RWPE2 (cell line): ENCODE measurements around the gene KCNC1.
A peak's percentile ranks its signal among the peaks of the same experiment; 100 is the strongest.

Source experiments
- ATAC-seq: fragments of 200-7000 bp; cut with Tn5 transposase; 3 replicates; pipeline ENCODE4 v1.9.1; 2021; ENCODE audit warnings: low read depth
- DNase-seq: peaks from one replicate; pipeline ENCODE4 v3.0.0-alpha.2; 2020; ENCODE audit warnings: low spot score
- H3K27ac ChIP-seq: fragments of 450-650 bp; 2 replicates; pipeline ENCODE4 v1.5.1; 2017; ENCODE audit warnings: mild to moderate bottlenecking; ENCODE audit not compliant: poor library complexity, severe bottlenecking
- H3K27me3 ChIP-seq: fragments of 250-450 bp; sonication (Bioruptor Pico); 2 replicates; pipeline ENCODE4 v1.5.1; 2021; ENCODE audit warnings: mild to moderate bottlenecking, moderate library complexity; ENCODE audit not compliant: insufficient read depth, poor library complexity, severe bottlenecking
- H3K36me3 ChIP-seq: fragments of 250-450 bp; sonication (Bioruptor Pico); 2 replicates; pipeline ENCODE4 v1.5.1; 2020; ENCODE audit warnings: low read depth, mild to moderate bottlenecking, moderate library complexity
- H3K4me1 ChIP-seq: fragments of 250-450 bp; sonication (Bioruptor Pico); 2 replicates; pipeline ENCODE4 v1.5.1; 2021; ENCODE audit warnings: mild to moderate bottlenecking, moderate library complexity; ENCODE audit not compliant: insufficient read depth, poor library complexity, severe bottlenecking
- H3K4me3 ChIP-seq: fragments of 250-450 bp; sonication (Bioruptor Pico); 2 replicates; pipeline ENCODE4 v1.5.1; 2021; ENCODE audit warnings: mild to moderate bottlenecking, moderate library complexity; ENCODE audit not compliant: severe bottlenecking
- H3K9me3 ChIP-seq: fragments of 250-450 bp; sonication (Bioruptor Pico); 2 replicates; pipeline ENCODE4 v1.5.1; 2021; ENCODE audit warnings: mild to moderate bottlenecking, moderate library complexity; ENCODE audit not compliant: severe bottlenecking
- TF ChIP-seq, protein P1 (sequence below): fragments of 450-650 bp; IDR thresholded peaks from one replicate; pipeline ENCODE4 v1.5.1; 2017; ENCODE audit warnings: mild to moderate bottlenecking, moderate library complexity; ENCODE audit not compliant: poor library complexity, severe bottlenecking

Gene KCNC1

DNA sequence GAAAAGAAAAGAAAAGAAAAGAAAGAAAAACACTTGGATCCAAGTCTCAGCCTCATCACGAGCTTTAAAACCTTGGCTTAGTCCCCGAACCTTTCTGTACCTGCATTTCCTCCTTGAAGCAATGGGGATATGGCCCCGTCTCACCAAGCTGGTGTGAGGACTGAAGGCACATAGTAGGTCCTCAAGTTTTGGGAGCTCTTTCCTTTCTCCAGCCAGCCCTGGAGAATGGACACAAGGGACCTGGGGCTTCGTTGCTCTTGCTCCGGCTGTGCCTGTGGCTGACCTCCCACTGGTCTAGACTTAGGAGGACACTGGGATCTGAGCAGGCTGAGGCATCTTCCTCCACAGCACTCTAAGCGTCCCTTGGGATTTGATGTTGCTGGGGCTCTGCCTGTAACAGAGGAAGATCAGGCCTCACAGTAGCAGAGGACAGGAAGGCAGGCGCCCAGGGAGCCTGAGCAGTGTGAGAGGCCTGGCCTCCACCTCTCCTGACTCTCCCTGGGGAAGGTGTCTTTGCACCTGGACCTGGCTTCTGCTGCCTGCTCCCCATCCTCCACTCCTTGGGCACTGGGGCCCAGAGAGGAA is 32.8 kb downstream of the KCNC1 start:
- no peaks in the 10 kb centered on the region for H3K4me1 ChIP-seq
- DNase-seq: no peak
- no peak overlapping the region for H3K4me3 ChIP-seq
- no peaks in the 10 kb centered on the region for H3K9me3 ChIP-seq
- no peaks in the 10 kb centered on the region for H3K36me3 ChIP-seq
- H3K27me3 ChIP-seq: no peaks in the 10 kb centered on the region
- TF ChIP-seq, protein P1, sequence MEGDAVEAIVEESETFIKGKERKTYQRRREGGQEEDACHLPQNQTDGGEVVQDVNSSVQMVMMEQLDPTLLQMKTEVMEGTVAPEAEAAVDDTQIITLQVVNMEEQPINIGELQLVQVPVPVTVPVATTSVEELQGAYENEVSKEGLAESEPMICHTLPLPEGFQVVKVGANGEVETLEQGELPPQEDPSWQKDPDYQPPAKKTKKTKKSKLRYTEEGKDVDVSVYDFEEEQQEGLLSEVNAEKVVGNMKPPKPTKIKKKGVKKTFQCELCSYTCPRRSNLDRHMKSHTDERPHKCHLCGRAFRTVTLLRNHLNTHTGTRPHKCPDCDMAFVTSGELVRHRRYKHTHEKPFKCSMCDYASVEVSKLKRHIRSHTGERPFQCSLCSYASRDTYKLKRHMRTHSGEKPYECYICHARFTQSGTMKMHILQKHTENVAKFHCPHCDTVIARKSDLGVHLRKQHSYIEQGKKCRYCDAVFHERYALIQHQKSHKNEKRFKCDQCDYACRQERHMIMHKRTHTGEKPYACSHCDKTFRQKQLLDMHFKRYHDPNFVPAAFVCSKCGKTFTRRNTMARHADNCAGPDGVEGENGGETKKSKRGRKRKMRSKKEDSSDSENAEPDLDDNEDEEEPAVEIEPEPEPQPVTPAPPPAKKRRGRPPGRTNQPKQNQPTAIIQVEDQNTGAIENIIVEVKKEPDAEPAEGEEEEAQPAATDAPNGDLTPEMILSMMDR: no peak
- no peak overlapping the region for H3K27ac ChIP-seq
- ATAC-seq: no peak

DNA sequence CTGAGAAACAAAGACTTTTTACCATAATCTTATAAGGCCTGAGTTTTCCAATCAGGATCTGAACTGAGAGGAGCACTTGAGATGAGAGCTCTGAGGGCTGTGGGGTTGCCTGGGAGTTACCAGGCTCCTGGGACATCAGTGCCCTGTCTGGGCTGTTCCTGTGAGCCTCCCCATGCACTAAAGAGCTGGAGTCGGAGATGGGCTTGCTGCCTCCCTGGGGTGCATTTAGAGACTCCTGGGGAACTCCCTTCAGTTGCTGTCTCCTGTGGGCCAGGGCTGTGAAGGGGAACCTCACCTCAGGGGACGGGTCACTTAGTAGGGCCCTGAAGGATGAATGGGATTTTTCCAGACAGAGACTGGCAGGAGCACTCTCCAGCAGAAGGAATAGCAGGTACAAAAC is 33.3 kb downstream of the KCNC1 start:
- Histone ChIP-seq H3K27me3 (no peaks in the 10 kb centered on the region), H3K4me1 (no peaks in the 10 kb centered on the region), H3K36me3 (no peaks in the 10 kb centered on the region), H3K9me3 (no peaks in the 10 kb centered on the region), H3K27ac (no peak overlapping the region), H3K4me3 (no peak overlapping the region)
- DNase-seq: no peak
- TF ChIP-seq, protein P1: no peak
- ATAC-seq: no peak

DNA sequence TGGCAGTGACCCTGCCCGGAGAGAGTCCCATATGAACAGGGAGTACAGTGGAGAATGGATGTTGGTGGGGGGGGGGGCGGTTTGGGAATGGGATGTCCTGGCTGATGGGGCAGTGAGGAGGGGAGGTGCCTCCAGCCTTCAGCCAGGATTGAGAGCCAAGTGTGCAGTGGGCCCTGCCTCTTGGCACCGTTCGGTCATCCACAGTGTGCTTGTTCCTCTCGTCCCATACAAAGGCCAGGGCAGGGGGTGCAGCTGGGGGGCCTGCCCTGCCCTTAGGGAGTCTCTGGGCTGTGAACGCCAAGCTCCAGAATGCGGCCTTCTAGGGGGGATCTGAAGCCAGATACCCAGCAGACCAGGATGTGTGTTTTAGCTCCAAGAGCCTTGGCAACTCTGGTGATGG is 34.0 kb downstream of the KCNC1 start:
- DNase-seq (peak; percentile 42), ATAC-seq (no peak)
- H3K4me3 ChIP-seq: no peak overlapping the region
- no peaks in the 10 kb centered on the region for H3K36me3 ChIP-seq
- H3K27ac ChIP-seq: no peak overlapping the region
- no peaks in the 10 kb centered on the region for H3K27me3 ChIP-seq
- TF ChIP-seq, protein P1: no peak
- no peaks in the 10 kb centered on the region for H3K4me1 ChIP-seq
- H3K9me3 ChIP-seq: no peaks in the 10 kb centered on the region

DNA sequence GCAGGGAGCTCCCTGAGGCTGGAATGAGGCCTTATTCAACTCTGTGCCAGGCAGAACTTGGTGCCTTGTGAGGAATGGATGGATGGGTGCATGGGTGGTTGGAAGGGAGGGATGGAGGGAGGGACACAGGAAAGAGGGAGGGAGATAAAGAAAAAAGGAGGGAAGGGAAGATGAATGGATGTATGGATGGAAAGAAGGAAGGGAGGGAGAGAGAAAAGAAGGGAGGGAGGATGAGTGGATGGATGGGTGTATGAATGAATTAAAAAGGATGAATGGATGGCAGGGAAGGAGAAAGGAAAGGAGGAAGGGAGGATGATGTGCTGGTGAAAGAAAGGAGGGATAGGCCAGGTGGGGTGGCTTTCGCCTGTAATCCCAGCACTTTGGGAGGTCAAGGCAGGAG is 34.6 kb downstream of the KCNC1 start:
- ATAC-seq (no peak), DNase-seq (no peak)
- Histone ChIP-seq H3K9me3 (no peaks in the 10 kb centered on the region), H3K27me3 (no peaks in the 10 kb centered on the region), H3K4me3 (no peak overlapping the region), H3K27ac (no peak overlapping the region), H3K36me3 (no peaks in the 10 kb centered on the region), H3K4me1 (no peaks in the 10 kb centered on the region)
- TF ChIP-seq, protein P1: no peak

DNA sequence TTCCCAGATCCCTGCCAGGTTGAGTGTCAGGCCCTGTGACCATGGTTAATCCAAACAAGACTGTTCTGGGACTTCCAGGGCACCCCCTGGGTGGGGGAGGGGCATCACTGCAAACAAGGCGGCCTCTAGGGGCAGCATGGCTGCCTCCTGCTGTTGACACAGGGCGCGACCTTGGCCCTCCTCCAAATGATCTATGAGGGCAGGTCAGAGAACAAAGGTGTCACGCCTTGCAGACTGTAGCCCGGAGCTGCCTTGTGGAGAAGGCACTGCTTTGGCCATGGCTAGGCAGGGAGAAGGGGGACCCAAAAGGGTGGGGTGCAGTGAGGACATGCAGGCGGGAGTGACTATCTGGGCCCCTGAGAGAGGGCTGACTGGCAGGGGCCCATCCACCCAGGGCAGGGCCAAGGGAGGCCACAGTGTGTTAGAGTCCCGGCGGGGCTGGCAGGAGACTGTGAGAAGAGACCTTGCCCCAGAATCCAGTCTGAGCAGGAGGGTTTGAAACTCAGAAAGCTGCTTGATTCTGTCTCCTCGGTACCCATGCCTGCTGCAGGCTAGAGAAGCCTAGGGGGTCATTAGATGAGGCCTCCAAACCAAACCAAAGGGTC is 35.6 kb downstream of the KCNC1 start:
- ATAC-seq: no peak
- Histone ChIP-seq H3K9me3 (no peaks in the 10 kb centered on the region), H3K27ac (no peak overlapping the region), H3K4me1 (no peaks in the 10 kb centered on the region), H3K36me3 (no peaks in the 10 kb centered on the region), H3K27me3 (no peaks in the 10 kb centered on the region), H3K4me3 (no peak overlapping the region)
- DNase-seq: peak; percentile 38
- TF ChIP-seq, protein P1: no peak
